NT2/D1 (cell line): ENCODE data around the gene FLRT2.

Source experiments
- YY1 ChIP-seq: IDR thresholded peaks from 2 replicates; pipeline ENCODE4 v1.6.1; 2011; ENCODE audit not compliant: insufficient read length, insufficient read depth
- ZNF274 ChIP-seq: IDR thresholded peaks from 2 replicates; pipeline ENCODE4 v1.6.1; 2011; ENCODE audit warnings: mild to moderate bottlenecking, low read depth, low read length

GRCh38 chr14:85508863-85509262 lies 21.1 kb upstream of the FLRT2 start:
- no peak for TF ChIP-seq YY1
- TF ChIP-seq ZNF274 = no peak
